Measurements from ENCODE around the gene PPDPF. TPM values are rescaled to one million over a fixed set of nuclear protein-coding genes. Genes with fewer than 3 reads are reported as not detected.

The PPDPF gene
- total RNA-seq, 1 donor from 2014 or later, result 4.1 TPM

DNA sequence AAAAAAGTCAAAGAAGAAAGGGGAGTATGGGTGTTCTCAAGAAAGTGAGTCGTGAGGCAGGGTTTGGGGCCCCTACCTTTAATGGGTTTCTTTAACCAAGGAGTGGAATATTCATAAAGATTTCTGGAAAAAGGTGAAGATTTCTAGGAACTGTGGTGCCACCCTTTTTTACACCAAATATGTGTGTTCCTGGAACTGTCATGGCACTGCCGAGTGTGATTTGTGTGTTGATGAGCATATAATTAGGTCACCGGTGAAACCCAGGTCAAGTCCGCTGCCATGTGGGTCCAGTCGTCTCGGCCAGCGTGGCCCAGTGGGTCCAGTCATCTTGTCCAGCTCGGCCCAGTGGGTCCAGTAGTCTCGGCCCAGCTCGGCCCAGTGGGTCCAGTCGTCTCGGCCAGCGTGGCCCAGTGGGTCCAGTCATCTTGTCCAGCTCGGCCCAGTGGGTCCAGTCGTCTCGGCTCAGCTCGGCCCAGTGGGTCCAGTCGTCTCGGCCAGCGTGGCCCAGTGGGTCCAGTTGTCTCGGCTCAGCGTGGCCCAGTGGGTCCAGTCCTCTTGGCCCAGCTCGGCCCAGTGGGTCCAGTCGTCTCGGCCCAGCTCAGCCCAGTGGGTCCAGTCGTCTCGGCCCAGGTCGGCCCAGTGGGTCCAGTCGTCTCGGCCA lies 13.4 kb upstream of the PPDPF start:
- no peak overlapping the region for H3K9ac ChIP-seq
- no peaks in the 10 kb centered on the region for H4K20me1 ChIP-seq (ENCODE audit: low read depth)
- H3K9me3 ChIP-seq (ENCODE audit: low read depth), result no peaks in the 10 kb centered on the region
- H3F3A ChIP-seq (ENCODE audit: low read depth), result no peaks in the 10 kb centered on the region
- no peak overlapping the region for H3K27ac ChIP-seq
- no peak overlapping the region for H2AFZ ChIP-seq (replicated peaks)
- DNase-seq (ENCODE audit: low spot score), result no peak
- no peaks in the 10 kb centered on the region for H3K36me3 ChIP-seq
- H3K4me3 ChIP-seq, result no peak overlapping the region
- H3K27ac Mint-ChIP-seq, result no peak overlapping the region
- no peaks in the 10 kb centered on the region for H3K4me1 ChIP-seq
- peaks cover 12% of the 10 kb centered on the region for H3K27me3 Mint-ChIP-seq (ENCODE audit: insufficient read depth, low read depth)
- H3K27me3 ChIP-seq, result peaks cover 42% of the 10 kb centered on the region
- H3K4me2 ChIP-seq, result no peak overlapping the region
- H3K9me3 Mint-ChIP-seq, result peaks cover 28% of the 10 kb centered on the region
- H3K79me2 ChIP-seq (ENCODE audit: low read depth), result no peaks in the 10 kb centered on the region
- TF ChIP-seq EZH2 (IDR thresholded peaks at IDR 0.05) (no peak), CTCF (IDR thresholded peaks at IDR 0.05) (no peak), EZH2phosphoT487 (IDR thresholded peaks at IDR 0.05) (no peak)
- peaks cover 3% of the 10 kb centered on the region for H3K4me1 Mint-ChIP-seq
- no peak overlapping the region for H3K4me3 Mint-ChIP-seq
- peaks cover 3% of the 10 kb centered on the region for H3K36me3 Mint-ChIP-seq

DNA sequence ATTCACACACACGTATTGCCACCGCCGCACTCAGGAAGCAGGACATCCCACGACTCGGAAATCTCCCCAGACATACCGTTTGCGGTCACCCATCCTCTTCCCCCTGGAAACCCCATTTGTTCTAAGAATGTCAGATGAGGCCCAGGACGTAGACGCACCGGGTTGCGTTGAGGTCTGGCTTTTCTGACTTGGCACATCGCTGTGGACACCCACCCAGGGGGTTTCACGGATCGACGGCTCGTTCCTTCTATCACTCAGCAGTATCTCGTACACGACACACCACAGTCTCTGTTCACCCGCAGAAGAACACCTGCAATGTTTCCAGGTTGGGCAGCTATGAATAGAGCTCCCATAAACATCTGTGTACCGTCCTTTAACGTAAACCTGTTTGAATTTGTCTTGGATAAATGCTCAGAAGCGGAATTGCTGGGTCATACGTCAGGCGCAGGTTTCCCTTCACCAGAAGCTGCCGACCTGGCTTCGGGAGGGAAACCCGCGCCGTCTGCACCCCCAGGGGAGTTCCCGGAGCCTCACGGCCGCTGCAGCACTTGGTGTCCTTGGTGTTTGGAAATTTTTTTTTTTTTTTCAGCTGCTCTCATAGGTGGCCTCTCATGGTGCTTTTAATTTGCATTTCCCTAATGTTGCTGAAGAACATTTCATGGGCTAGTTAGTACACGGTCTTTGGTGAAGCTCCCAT lies 12.3 kb upstream of the PPDPF start:
- no peaks in the 10 kb centered on the region for H3K4me1 ChIP-seq
- H3K9me3 ChIP-seq (ENCODE audit: low read depth), result no peaks in the 10 kb centered on the region
- no peaks in the 10 kb centered on the region for H3K79me2 ChIP-seq (ENCODE audit: low read depth)
- H3K27ac ChIP-seq, result no peak overlapping the region
- DNase-seq (ENCODE audit: low spot score), result no peak
- peaks cover 42% of the 10 kb centered on the region for H3K27me3 ChIP-seq
- Mint-ChIP-seq H3K36me3 (peaks cover 3% of the 10 kb centered on the region), H3K9me3 (peaks cover 31% of the 10 kb centered on the region), H3K4me1 (peaks cover 3% of the 10 kb centered on the region), H3K27ac (no peak overlapping the region), H3K4me3 (no peak overlapping the region), H3K27me3 (ENCODE audit: insufficient read depth, low read depth) (peaks cover 12% of the 10 kb centered on the region)
- H3K36me3 ChIP-seq, result no peaks in the 10 kb centered on the region
- H3F3A ChIP-seq (ENCODE audit: low read depth), result no peaks in the 10 kb centered on the region
- H3K4me2 ChIP-seq, result no peak overlapping the region
- no peak overlapping the region for H3K4me3 ChIP-seq
- no peak overlapping the region for H2AFZ ChIP-seq (replicated peaks)
- H3K9ac ChIP-seq, result no peak overlapping the region
- no peaks in the 10 kb centered on the region for H4K20me1 ChIP-seq (ENCODE audit: low read depth)
- TF ChIP-seq EZH2 (IDR thresholded peaks at IDR 0.05), result no peak
- no peak for TF ChIP-seq EZH2phosphoT487 (IDR thresholded peaks at IDR 0.05)
- no peak for TF ChIP-seq CTCF (IDR thresholded peaks at IDR 0.05)

- H3K27me3 Mint-ChIP-seq (ENCODE audit: insufficient read depth, low read depth), result peaks cover 12% of the 10 kb centered on the region
- H3K36me3 Mint-ChIP-seq, result peaks cover 3% of the 10 kb centered on the region
- Histone ChIP-seq H2AFZ (replicated peaks) (no peak overlapping the region), H3K4me1 (no peaks in the 10 kb centered on the region), H3K4me3 (no peak overlapping the region), H3K4me2 (no peak overlapping the region), H3K27me3 (peaks cover 40% of the 10 kb centered on the region), H3K36me3 (no peaks in the 10 kb centered on the region), H3K9ac (no peak overlapping the region), H3K9me3 (ENCODE audit: low read depth) (no peaks in the 10 kb centered on the region), H3F3A (ENCODE audit: low read depth) (no peaks in the 10 kb centered on the region), H3K27ac (no peak overlapping the region), H4K20me1 (ENCODE audit: low read depth) (no peaks in the 10 kb centered on the region), H3K79me2 (ENCODE audit: low read depth) (no peaks in the 10 kb centered on the region)
- TF ChIP-seq CTCF (IDR thresholded peaks at IDR 0.05), result no peak
- TF ChIP-seq EZH2phosphoT487 (IDR thresholded peaks at IDR 0.05), result no peak
- no peak for TF ChIP-seq EZH2 (IDR thresholded peaks at IDR 0.05)
- no peak overlapping the region for H3K4me3 Mint-ChIP-seq
- no peak overlapping the region for H3K27ac Mint-ChIP-seq
- H3K9me3 Mint-ChIP-seq, result peaks cover 34% of the 10 kb centered on the region
- no peak for DNase-seq (ENCODE audit: low spot score)
- H3K4me1 Mint-ChIP-seq, result no peaks in the 10 kb centered on the region
These were observed 11.4 kb upstream of the PPDPF start for GRCh38 chr20:63509088-63509564.
